Spleen (tissue), 7 donors: ENCODE data around the gene RGS14.

ENCODE experiments used
- CTCF ChIP-seq, 11 experiments: fragments of 200-600 bp in 7 of 11; fragments of 450-650 bp in 4 of 11; sonication (generic) in 4 of 11; IDR thresholded peaks in 8 of 11; conservative IDR thresholded peaks in 3 of 11; 1 replicate in 7 of 11; 2 replicates in 4 of 11; pipeline versions ENCODE4 v1.4.0 to v1.8.0; 2016 to 2021; ENCODE audit warnings: antibody characterized with exemption in 11 of 11, inconsistent platforms in 4 of 11, mild to moderate bottlenecking in 1 of 11
- POLR2A ChIP-seq, 3 donors: fragments of 450-650 bp; IDR thresholded peaks; one replicate each; pipeline ENCODE4 v1.5.1; 2017; ENCODE audit warnings: antibody characterized with exemption in 3 of 3, mild to moderate bottlenecking in 1 of 3
- POLR2AphosphoS5 ChIP-seq, 3 donors: sonication (generic); formaldehyde crosslinking; IDR thresholded peaks; one replicate each; pipeline ENCODE4 v1.5.1; 2017; ENCODE audit warnings: antibody characterized with exemption in 3 of 3
- donor health status: DM: no; HTN: no; CAD: no; lungs with moderate emphysema.
- donor health status: DM: no; HTN: no; CAD: no.
- donor health status: DM: no; HTN: no; CAD: no.

DNA sequence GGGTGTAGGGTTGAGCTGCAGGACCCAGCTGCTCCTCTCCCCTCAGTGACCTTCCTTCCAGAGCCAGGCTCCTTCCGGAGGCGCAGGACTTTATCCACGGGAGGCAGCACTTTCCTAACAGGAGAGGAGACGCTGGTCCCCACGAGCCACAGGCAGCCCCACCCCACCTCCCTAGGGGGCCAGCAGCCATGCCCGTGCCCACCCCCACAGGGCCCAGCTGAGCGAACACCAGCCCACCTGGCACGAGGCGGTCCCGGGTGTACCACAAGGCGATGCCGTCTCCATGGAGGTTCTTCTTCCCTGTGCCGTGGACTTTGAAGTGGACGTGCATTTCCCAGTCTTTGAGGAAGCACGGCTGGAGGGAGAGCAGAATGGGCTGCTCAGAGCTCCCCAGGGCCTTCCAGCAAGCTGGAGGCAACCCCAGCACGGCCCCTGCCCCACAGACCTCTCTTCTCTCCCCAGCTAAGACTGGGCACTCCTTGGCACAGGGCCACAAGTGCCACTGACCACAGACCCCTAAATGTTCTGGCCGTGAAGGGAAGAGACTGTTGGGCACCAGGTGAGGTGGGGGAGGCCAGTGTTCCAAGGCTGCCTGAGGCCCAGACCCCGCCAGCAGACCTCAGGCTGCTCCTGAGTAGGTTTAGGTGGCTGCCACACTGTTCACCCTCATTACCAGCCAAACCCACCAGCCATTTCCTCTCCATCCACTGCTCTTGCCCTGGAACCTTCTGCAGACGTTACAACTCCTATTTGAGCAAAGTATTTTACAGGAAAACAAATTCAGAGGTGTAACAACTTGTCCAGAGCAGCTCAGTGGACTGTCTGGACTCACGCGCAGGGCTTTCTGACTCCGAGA lies 19.2 kb upstream of the RGS14 start:
- TF ChIP-seq CTCF (IDR thresholded peaks at IDR 0.05 in 8 of 11, conservative IDR thresholded peaks at IDR 0.05 in 3 of 11) (no peak), POLR2A (IDR thresholded peaks at IDR 0.05) (no peak), POLR2AphosphoS5 (IDR thresholded peaks at IDR 0.05) (peak in 1 of 3 donors; percentile 32)
